RWPE1 (cell line): ENCODE data around the gene SLC49A3.
"Not testable (repeated sequence)": the region's sequence is repeated elsewhere in the genome, so short reads cannot be mapped to it uniquely, and the experiment has no call there.

Source experiments
- CTCF ChIA-PET: fragments of 350-600 bp; sonication (Branson Sonifier 250); formaldehyde crosslinking; extraction: SDS; loops from one replicate; lab custom pipeline; 2021; lab: Yijun Ruan, JAX
- POLR2A ChIA-PET: fragments of 400-600 bp; formaldehyde crosslinking; extraction: SDS; loops from one replicate; lab custom pipeline; 2020; ENCODE audit warnings: antibody characterized with exemption; ENCODE audit not compliant: low non-redundant PET; lab: Yijun Ruan, JAX
- DNase-seq: peaks from one replicate; pipeline ENCODE4 v3.0.0; 2012; ENCODE audit warnings: low spot score
- H3K27ac ChIP-seq: fragments of 450-650 bp; 2 replicates; pipeline ENCODE4 v1.5.1; 2017
- TF ChIP-seq, protein P1 (sequence below): fragments of 450-650 bp; conservative IDR thresholded peaks from 2 replicates; pipeline ENCODE4 v1.5.1; 2017; ENCODE audit warnings: low read depth, mild to moderate bottlenecking

SLC49A3 gene

DNA sequence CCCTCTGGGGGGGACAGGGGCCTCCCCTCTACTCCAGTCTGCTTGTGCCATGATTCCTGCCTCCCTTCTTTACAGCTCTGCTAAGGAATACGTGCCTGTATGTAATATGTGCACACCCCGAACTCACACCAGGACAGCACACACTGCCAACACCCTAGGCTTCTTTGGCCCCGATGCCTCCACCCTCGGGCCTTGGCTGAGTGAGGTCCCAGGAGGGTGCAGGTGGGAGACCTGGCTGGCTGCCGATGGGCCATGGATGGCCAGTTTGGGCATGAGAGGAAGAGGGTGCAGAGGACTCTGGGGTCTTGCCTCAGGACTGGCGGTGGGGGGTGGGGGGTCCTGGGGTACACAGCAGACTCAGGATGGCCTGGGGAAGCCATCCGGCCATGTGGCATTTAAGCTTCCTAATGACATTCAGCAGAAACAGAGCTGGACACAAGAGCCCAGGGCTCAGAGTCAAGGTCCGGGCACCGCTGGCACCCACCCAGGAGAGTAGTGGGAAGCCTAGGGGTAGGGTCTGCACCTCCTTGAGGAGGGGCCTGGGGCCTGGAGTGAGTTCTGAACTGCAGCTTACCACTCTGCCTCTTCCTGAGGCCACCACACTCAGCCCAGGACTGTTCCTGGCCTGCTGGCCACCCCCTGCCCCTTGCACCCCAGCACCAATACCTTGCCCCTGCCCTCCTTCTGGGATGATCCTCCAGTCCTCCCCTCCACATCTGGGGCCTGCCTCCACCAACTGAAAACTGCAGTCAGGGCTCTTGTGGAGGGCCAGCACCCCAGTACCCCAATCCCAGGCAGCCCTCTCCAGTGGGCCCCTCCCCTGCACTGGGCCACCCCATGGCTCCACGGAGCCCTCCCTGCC, 14.6 kb upstream of the SLC49A3 start:
- CTCF ChIA-PET = no interaction called here
- DNase-seq = no peak
- TF ChIP-seq, protein P1, sequence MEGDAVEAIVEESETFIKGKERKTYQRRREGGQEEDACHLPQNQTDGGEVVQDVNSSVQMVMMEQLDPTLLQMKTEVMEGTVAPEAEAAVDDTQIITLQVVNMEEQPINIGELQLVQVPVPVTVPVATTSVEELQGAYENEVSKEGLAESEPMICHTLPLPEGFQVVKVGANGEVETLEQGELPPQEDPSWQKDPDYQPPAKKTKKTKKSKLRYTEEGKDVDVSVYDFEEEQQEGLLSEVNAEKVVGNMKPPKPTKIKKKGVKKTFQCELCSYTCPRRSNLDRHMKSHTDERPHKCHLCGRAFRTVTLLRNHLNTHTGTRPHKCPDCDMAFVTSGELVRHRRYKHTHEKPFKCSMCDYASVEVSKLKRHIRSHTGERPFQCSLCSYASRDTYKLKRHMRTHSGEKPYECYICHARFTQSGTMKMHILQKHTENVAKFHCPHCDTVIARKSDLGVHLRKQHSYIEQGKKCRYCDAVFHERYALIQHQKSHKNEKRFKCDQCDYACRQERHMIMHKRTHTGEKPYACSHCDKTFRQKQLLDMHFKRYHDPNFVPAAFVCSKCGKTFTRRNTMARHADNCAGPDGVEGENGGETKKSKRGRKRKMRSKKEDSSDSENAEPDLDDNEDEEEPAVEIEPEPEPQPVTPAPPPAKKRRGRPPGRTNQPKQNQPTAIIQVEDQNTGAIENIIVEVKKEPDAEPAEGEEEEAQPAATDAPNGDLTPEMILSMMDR = no peak
- POLR2A ChIA-PET = no interaction called here
- no peak overlapping the region for H3K27ac ChIP-seq

DNA sequence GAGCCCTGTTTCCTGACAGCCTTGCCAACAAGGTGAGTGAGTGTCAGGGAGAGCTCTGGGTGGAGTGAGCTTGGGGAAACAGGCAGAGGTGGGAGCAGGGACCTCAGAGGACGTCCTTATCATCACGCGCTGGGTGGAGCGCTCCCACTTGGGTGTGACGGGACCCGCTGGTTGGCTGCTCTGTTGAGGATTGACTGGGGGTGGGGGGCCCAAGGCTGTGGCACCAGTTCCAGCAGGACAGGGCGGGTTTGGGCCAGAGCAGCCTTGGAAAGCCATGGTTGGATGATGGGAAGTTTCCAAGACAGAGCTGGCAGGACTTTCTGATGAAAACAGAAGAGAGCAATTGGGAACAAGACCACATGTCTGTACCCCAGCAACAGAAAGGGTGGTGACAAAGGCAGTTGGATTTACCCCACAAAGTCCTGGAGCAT, 13.7 kb upstream of the SLC49A3 start:
- POLR2A ChIA-PET = no interaction called here
- TF ChIP-seq, protein P1 = no peak
- no peak overlapping the region for H3K27ac ChIP-seq
- DNase-seq = no peak
- CTCF ChIA-PET = no interaction called here

DNA sequence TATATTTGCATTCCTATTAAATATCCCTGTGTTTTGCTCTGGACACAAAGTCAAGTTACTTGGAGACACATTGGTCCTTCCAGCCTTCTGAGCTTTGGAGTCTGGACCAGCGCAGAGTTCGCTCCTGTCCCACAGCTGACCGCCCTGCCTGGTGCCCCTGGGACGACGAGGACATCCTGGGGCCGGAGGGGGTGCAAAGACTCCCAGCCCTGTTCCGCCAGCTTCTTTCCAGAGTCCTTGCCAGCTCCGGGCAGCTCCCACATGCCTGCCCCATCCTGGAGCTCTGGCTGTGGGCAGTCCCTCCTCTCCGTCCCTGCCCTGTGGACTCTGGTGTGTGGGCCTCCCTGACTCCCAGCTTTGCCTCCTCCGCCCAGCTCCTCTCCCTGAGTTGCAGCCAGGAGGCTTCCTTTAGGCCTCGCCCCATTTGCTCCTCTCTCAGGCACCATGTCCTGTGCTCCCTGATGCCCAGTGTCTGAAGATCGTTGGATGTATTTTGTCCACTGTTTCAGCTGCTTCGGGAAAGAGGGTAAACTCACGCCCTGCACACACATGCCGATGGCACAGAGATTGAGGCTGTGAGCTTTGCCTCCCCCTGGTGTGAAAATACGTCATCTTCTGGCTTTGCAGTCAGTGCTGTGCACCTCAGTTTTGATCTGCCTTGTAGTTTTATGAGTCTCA, 11.8 kb upstream of the SLC49A3 start:
- CTCF ChIA-PET = interaction anchor here (1.4 kb wide), 1 partner anchor 17 kb away, joined by 3 read pairs; no protein-coding TSS in a partner anchor
- H3K27ac ChIP-seq = no peak overlapping the region; the same call in 1 of the 2 replicates
- DNase-seq = no peak
- POLR2A ChIA-PET = no interaction called here
- TF ChIP-seq, protein P1 = no peak

DNA sequence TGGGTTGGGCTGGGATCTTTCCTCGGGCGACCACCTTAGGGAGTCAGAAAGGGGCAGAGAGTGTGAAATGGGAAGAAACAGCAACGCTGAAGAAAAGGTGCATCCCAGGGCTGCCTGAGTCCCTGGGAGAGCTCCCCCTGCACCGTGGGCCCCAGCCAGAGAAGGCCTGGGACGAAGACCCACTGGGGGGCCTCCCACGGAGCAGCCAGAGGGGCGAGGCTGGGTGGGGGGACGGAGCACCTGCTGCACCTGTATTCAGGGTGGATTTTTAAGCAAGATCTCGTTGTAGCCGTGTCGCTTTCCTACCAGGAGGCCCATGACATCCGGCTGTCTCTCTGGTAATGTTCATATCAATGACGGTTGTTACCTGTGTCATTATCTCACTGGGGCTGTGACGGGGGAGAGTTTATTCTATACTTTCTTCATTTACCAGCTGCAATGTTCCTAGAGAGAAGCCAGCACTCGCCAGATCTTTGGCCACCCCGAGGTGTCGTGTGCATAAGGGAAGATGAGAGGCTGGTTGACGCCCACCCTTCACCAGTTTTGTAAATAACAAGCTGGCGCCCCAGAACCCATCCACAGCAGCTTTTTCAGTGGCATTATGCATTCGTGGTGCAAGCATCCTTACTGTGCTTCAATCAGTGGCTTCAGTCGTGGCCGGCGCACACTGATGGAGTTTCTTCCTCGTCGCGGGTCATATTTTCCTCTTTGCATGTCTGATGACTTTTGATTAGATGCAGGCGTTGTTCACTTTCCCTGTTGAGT, 11.0 kb upstream of the SLC49A3 start:
- no peak for DNase-seq
- POLR2A ChIA-PET = no interaction called here
- CTCF ChIA-PET = interaction anchor here (1.4 kb wide), 1 partner anchor 16 kb away, joined by 3 read pairs; no protein-coding TSS in a partner anchor
- peak overlapping the region; percentile 74 for H3K27ac ChIP-seq
- TF ChIP-seq, protein P1 = no peak

DNA sequence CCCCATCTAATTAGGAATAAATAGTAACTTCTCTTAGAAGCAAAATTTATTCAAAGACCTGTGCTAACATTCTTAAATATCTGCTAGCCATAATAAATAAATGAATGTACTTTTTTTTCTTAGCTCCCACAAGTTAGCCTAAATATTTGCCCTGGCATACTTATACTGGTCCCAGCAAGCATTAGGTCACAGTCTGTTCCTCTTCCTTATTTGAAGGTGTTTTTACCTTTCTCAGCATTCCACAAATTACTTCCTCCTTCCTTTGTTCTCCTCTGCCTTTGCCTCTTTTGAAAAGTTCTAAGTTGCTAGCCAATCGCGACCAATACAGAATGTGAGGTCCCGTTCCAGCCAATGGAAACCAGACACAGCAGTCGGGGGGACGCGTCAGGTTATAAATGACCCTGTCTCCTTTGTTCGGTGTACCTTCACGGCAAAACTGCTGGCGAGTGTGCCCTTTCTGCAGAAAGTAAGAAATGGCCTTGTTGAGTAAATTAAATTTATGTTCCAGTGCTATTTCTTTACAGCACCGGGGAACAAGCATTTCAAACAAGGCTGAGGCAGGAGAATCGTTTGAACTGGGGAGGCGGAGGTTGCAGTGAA, 5.5 kb upstream of the SLC49A3 start:
- DNase-seq, POLR2A ChIA-PET, CTCF ChIA-PET, H3K27ac ChIP-seq: not testable (repeated sequence)

DNA sequence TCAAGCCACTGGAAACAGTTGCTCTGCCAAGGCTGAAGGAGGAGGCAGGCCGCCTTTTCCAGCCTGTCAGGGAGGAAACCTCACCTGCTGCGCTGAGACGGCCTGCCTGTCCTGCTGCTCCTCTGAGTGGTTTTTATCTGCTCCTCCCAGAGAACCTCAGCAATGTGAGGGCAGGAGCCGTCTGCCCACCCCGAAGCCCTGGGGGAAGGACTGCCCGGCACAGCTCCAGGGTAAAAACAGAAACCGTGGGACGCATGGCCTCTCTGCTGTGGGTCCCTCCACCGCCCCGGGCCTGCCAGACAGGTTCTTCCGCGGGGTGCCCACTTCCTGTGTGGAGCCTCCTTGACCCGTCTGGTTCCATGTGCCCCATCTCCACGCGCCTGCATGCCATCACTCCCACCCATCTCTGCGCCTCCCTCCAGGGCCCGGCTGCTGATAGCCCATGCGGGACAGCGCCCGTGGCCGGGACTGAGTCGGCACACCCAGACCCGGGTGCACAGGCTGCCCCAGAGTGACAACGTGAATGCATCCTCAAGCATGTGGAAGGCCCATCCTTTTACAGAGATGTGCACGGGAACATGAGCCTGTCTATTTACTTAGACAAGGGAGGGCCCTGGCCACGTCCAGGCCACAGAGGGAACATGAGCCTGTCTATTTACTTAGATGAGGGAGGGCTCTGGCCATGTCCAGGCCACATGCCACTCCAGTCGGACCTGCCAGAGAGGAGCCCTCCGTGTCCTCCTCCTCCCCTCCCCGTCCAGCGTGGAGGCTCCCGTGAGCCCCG, 4.0 kb upstream of the SLC49A3 start:
- ChIA-PET CTCF (no interaction called here), POLR2A (no interaction called here)

More for the DNA sequence above, 4.0 kb upstream of the SLC49A3 start:
- TF ChIP-seq, protein P1 = no peak
- no peak for DNase-seq
- H3K27ac ChIP-seq = no peak overlapping the region
